Measurements from ENCODE around the gene CCDC154. TPM values are rescaled to one million over a fixed set of nuclear protein-coding genes. Genes with fewer than 3 reads are reported as not detected.

The CCDC154 gene
- polyA plus RNA-seq, 1 donor (not counting 4 experiments of a cell fraction or from before 2014, with no cell fraction given), result 0.46 TPM

- Histone ChIP-seq H3K9me3 (ENCODE audit: control insufficient read depth, low read depth, low read length) (no peaks in the 10 kb centered on the region), H3K9me1 (ENCODE audit: control insufficient read depth, extremely low read depth, insufficient read depth, low read length) (no peaks in the 10 kb centered on the region), H3K4me2 (ENCODE audit: control insufficient read depth, extremely low read depth, insufficient read depth, low read depth, low read length) (no peak overlapping the region), H3K79me2 (ENCODE audit: control insufficient read depth, insufficient read depth, low read length) (no peaks in the 10 kb centered on the region), H3K27me3 (ENCODE audit: control insufficient read depth, extremely low read depth, insufficient read depth, low read length) (no peaks in the 10 kb centered on the region), H3K4me3 (ENCODE audit: control insufficient read depth in 2 of 3, extremely low read depth in 1 of 3, insufficient read depth in 2 of 3, low read depth in 1 of 3, low read length in 3 of 3) (no peak overlapping the region), H3K4me1 (ENCODE audit: control insufficient read depth, extremely low read depth, insufficient read depth, low read length) (no peaks in the 10 kb centered on the region), H2AFZ (ENCODE audit: control insufficient read depth, low read length) (no peak overlapping the region), H3K27ac (ENCODE audit: control insufficient read depth, insufficient read depth, low read length) (no peak overlapping the region), H4K20me1 (ENCODE audit: control insufficient read depth, extremely low read depth, insufficient read depth, low read length) (no peaks in the 10 kb centered on the region), H3K36me3 (ENCODE audit: control insufficient read depth in 2 of 2, extremely low read depth in 1 of 2, insufficient read depth in 2 of 2, low read length in 2 of 2) (no peaks in the 10 kb centered on the region), H3K9ac (ENCODE audit: control insufficient read depth, extremely low read depth, insufficient read depth, low read length) (no peak overlapping the region)
- dilution Hi-C loops (cut with MboI; ENCODE audit: extremely low pct_ligation_motif_present, low sequenced_read_pairs), result no loop called here
- no peak for FAIRE-seq
- TF ChIP-seq EZH2 (IDR thresholded peaks at IDR 0.05; ENCODE audit: low read length) (no peak), CTCF (optimal IDR thresholded peaks at IDR 0.05 in 1 of 3, IDR thresholded peaks at IDR 0.05 in 1 of 3, conservative IDR thresholded peaks at IDR 0.05 in 1 of 3; ENCODE audit: extremely low read depth in 1 of 3, insufficient read depth in 2 of 3, low read length in 3 of 3) (no peak)
- no peak for DNase-seq (ENCODE audit: low read depth, low spot score)
These were observed 9.4 kb downstream of the CCDC154 start for GRCh38 chr16:1434644-1435592.

GRCh38 chr16:1433756-1434155 is 10.6 kb downstream of the CCDC154 start:
- Histone ChIP-seq H3K79me2 (ENCODE audit: control insufficient read depth, insufficient read depth, low read length) (no peaks in the 10 kb centered on the region), H3K27ac (ENCODE audit: control insufficient read depth, insufficient read depth, low read length) (no peak overlapping the region), H2AFZ (ENCODE audit: control insufficient read depth, low read length) (no peak overlapping the region), H3K36me3 (ENCODE audit: control insufficient read depth in 2 of 2, extremely low read depth in 1 of 2, insufficient read depth in 2 of 2, low read length in 2 of 2) (no peaks in the 10 kb centered on the region), H3K4me1 (ENCODE audit: control insufficient read depth, extremely low read depth, insufficient read depth, low read length) (no peaks in the 10 kb centered on the region), H3K9ac (ENCODE audit: control insufficient read depth, extremely low read depth, insufficient read depth, low read length) (no peak overlapping the region), H3K4me3 (ENCODE audit: control insufficient read depth in 2 of 3, extremely low read depth in 1 of 3, insufficient read depth in 2 of 3, low read depth in 1 of 3, low read length in 3 of 3) (no peak overlapping the region), H3K27me3 (ENCODE audit: control insufficient read depth, extremely low read depth, insufficient read depth, low read length) (no peaks in the 10 kb centered on the region), H3K4me2 (ENCODE audit: control insufficient read depth, extremely low read depth, insufficient read depth, low read depth, low read length) (no peak overlapping the region), H4K20me1 (ENCODE audit: control insufficient read depth, extremely low read depth, insufficient read depth, low read length) (no peaks in the 10 kb centered on the region), H3K9me1 (ENCODE audit: control insufficient read depth, extremely low read depth, insufficient read depth, low read length) (no peaks in the 10 kb centered on the region), H3K9me3 (ENCODE audit: control insufficient read depth, low read depth, low read length) (no peaks in the 10 kb centered on the region)
- FAIRE-seq (no peak), DNase-seq (ENCODE audit: low read depth, low spot score) (no peak)
- dilution Hi-C loops (cut with MboI; ENCODE audit: extremely low pct_ligation_motif_present, low sequenced_read_pairs), result no loop called here
- TF ChIP-seq CTCF (optimal IDR thresholded peaks at IDR 0.05 in 1 of 3, IDR thresholded peaks at IDR 0.05 in 1 of 3, conservative IDR thresholded peaks at IDR 0.05 in 1 of 3; ENCODE audit: extremely low read depth in 1 of 3, insufficient read depth in 2 of 3, low read length in 3 of 3) (no peak), EZH2 (IDR thresholded peaks at IDR 0.05; ENCODE audit: low read length) (no peak)
